ENCODE measurements around the gene INPP5D.
"Not testable (repeated sequence)": the region's sequence is repeated elsewhere in the genome, so short reads cannot be mapped to it uniquely, and the experiment has no call there.

Gene INPP5D

GRCh38 chr2:233093721-233094120 is 33.6 kb downstream of the INPP5D start:
- DNase-seq (ENCODE audit: low read depth): no peak

DNA sequence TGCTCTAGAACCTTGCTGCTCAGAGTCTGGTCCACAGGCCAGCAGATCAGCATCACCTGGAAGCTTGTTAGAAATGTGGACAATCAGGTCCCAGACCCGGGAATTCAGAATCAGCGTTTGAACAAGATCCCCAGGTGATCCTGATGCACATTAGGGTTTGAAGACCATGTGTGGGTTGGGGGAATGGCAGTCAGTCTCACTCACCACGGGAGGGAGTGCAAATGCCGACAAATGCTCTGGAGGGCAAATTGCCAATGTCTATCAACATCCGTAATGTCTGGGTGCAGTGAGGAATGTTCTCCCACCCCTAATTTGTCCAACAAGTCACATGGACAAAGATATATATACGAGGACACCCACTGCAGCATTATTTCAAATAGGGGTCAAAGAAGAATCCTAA is 34.5 kb downstream of the INPP5D start:
- DNase-seq (ENCODE audit: low read depth): no peak

DNA sequence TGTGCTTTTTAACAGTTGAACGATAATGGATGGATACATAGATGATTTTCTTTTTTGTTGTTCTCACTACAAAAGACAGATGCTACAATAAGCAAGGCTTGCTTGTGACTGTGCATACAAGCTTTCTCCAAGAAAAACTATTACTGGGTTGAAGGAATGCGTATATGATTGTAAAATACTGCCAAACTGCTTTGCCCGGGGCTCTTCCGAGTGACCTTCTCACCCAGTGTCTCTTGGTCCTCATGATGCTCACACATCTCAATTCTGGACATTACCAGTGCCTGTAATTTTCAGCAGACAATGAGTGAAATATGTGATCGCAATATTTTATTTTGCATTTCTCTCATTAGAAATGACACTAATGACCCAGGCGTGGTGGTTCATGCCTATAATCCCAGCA is 35.9 kb downstream of the INPP5D start:
- DNase-seq (ENCODE audit: low read depth): no peak

GRCh38 chr2:233098618-233099017 is 38.5 kb downstream of the INPP5D start:
- DNase-seq (ENCODE audit: low read depth): peak; percentile 11

DNA sequence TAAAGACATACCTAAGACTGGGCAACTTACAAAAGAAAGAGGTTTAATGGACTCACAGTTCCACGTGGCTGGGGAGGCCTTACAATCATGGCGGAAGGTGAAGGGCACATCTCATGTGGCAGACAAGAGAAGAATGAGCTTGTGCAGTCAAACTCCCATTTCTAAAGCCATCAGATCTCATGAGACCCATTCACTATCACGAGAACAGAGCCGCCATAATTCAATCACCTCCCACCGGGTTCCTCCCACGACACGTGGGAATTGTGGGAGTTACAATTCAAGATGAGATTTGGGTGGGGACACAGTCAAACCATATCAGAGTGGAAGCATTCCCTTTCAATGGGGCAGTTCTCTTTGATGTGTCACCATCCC is 39.7 kb downstream of the INPP5D start:
- DNase-seq (ENCODE audit: low read depth): not testable (repeated sequence)

DNA sequence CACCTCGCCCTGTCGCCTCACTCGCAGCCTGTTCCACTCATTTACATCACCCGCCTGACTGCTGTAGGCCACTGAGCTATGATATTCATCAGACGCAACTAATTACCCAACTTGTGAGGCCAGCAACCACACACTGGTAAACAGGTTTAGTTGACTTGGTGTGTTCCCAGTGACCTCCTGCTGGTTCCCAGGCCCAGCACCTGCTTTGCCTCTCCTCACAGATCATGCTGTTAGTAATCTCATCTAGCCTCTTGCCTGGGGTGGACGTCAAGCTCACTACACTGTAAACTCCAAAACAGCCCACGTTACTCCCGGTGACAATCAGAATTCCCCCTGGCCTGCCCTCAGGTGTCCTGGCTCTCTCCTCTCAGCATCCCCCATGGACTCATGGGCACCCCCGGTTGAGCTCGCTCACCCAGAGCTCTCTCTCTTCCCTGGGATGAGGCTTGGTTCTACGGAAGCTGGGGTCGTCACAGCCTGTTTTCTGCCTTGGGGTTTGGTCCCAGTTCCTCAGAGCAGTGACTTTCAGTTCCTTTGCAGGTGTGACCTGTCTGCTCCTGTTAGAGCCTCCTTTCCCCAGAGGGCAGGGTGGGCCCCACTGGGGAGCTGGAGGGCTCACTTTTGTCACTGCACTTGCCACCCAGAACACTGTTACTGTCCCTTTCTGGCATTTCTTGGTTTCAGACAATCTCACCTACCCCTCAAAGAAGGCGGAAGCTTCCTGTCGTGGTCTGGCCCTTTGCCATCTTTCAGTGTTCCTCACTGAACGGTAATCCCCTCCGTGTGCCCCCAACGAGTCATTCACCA is 40.3 kb downstream of the INPP5D start:
- DNase-seq (ENCODE audit: low read depth): no peak

- no peak for DNase-seq (ENCODE audit: low read depth)
These were observed 41.0 kb downstream of the INPP5D start for GRCh38 chr2:233101141-233101540.

DNA sequence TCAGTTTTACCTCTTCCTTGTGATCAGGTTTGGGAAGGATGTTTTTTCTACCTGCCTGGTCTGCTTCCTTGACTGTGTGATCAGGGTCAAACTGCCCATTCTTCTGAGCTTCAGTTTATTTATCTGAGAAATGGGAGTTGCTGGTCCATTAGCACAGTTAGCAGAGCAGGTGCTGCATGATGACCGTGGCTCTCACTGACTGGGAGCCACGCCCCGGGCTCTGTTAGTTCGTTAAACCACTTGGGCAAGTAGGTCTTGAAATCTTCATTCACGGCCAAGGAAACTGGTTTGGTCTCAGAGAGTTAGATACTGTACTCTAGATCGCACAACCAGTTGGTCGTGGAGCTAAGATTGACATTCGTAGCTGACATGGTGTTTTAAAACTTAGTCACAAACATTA is 41.7 kb downstream of the INPP5D start:
- no peak for DNase-seq (ENCODE audit: low read depth)

DNA sequence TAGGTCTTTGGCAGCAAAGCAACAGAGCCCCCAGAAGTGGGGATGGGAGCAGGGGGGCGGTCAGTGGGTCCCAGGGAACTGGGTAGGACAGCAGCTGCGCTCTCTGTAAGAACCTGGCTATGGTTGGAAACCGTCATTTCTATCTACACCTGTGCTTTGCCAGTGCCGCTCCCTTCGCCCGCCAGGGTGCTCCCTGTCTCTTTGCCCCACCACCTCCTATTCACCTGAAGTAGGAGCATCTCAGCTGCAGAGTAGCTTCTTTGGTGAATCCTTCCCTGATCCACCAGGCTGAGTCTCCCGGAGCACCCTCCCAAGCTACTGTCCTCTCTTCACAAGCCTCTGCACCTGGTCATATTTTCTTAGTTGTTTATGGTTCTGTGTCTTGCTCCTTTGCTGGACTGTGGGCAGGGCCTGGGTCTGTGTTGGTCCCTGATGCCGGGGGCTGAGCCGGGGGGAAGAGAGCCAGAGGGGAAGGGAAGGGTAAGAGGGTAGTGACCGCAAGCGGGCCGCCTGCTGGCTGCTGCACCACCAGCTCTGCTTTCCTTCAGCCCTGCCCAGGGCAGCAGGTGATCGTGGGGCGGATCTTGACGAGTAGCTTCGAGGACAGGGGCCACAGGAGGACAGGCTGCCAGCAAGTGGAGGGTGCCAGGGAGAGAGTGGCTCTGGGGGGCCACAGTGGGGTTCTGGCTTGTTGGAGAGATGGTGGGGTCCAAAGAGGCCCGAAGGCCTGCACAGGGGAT is 45.2 kb downstream of the INPP5D start:
- no peak for DNase-seq (ENCODE audit: low read depth)

DNA sequence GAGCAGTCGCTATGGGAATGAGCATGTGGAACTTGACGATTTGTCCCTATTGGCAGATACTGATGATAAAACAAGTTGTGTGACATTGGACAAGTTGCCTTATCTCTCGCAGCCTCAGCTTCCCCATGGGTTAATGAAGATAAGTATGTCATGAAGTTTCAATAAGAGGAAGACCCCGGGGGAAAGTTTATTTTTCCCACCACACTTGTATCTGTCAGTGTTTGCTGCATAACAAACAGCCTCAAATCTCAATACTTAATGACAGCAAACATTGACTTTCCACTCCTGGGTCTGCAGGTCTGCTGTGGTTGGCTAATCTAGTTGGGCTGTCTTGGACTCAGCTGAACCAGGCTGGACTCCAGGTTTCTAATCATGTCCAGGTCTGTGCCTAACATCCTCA is 45.8 kb downstream of the INPP5D start:
- DNase-seq (ENCODE audit: low read depth): no peak

DNA sequence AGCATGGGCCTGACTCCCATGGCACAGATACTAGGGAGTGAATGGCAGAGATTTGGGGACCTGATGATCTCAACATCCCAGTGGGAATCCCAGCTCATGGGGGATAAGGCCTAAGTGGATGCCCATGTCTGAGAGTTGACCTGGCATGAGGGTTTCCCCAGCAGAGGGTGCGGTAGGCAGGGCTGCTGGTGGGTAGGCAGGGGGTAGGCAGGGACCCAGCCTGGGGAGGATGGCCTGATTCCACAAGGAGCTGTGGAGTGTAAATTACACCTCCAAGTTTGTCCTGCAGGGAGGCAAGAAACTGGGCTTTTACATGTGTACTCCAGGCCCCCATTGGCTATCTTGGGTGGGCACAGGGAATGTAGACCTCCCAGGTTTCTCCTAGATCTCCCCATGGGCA is 46.9 kb downstream of the INPP5D start:
- no peak for DNase-seq (ENCODE audit: low read depth)

DNA sequence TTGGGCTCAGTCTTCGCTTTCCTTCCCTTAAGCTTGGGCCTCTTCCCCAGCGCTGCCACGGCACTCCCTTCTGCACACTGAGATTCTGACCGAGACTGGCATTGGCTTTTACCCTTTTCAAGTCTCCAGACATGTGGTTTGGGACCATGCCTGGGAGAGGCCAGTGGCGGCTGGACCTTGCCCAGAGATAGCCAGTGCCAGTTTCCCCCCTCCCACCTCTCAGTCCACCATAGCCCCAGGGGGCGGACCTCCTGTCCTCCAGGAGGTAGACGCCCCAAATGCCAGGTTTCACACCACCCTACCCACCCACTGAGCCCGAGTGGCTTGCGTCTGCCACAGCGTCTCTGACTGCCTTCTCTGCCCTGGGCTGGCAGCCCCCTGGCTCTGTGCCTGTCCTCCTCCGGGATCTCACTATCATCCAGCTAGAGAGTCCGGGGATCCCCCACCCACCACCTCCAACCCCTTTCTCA is 47.7 kb downstream of the INPP5D start:
- DNase-seq (ENCODE audit: low read depth): no peak

- DNase-seq (ENCODE audit: low read depth): no peak
These were observed 48.7 kb downstream of the INPP5D start for GRCh38 chr2:233108611-233109490.

DNA sequence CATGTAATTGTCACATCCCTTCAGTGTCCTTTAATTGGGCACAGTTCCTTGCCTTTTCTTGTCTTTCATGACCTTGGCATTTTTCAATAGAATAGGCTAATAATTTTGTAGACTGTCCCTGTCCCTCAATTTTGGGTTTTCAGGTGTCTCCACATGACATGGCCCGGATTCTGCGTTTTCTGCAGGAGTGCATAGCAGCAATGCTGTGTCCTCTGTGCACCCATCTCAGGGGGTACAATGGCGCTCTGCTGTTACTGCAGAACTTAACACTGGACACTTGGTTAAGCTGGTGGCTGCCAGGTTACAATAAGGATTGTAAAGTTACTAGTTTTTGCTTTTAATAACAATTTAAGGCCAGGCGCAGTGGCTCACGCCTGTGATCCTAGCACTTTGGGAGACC is 51.3 kb downstream of the INPP5D start:
- no peak for DNase-seq (ENCODE audit: low read depth)

- DNase-seq (ENCODE audit: low read depth): no peak
These were observed 52.2 kb downstream of the INPP5D start for GRCh38 chr2:233112329-233112728.

- no peak for DNase-seq (ENCODE audit: low read depth)
These were observed 52.8 kb downstream of the INPP5D start for GRCh38 chr2:233112776-233113452.

DNA sequence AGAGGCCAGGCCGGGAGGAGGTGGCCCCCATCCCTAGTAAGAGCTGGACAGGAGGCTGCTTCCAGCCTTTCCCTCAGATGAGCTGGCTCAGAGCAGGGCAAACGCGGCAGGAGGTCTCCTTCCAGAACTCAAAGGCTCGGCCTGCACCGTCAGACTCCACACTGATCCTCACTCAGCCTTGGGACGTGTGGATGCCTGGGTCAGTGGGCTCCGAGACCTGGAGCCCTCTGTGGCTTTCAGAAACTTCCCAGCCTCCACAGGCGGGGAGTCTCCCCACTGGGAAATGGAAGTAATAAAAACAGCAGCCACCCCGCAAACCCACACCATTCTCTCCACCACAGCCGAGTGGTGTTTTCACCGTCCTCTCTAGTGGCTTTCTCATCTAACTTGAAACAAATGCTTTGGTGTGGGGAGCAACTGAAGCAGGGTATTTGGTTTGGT is 54.3 kb downstream of the INPP5D start:
- no peak for DNase-seq (ENCODE audit: low read depth)

DNA sequence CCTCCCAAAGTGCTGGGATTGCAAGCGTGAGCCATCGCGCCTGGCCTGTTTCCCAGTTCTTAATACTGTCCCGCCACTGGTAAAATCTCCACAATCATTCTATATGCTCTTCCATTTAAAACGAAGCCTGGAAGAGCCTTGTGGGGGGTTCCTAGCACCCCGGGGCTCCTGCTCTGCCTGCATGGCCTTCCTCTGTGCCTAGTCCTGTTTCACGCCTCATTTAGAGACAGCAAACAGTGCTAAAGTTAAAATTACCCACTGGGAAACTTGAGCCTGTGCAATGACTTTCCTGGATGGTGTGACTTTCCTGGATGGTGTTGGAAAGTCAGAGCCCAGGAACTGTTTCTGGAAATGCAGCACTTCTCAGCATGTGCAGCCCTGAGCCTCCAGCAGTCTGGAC is 55.0 kb downstream of the INPP5D start:
- no peak for DNase-seq (ENCODE audit: low read depth)

- no peak for DNase-seq (ENCODE audit: low read depth)
These were observed 55.6 kb downstream of the INPP5D start for GRCh38 chr2:233115741-233116140.

DNA sequence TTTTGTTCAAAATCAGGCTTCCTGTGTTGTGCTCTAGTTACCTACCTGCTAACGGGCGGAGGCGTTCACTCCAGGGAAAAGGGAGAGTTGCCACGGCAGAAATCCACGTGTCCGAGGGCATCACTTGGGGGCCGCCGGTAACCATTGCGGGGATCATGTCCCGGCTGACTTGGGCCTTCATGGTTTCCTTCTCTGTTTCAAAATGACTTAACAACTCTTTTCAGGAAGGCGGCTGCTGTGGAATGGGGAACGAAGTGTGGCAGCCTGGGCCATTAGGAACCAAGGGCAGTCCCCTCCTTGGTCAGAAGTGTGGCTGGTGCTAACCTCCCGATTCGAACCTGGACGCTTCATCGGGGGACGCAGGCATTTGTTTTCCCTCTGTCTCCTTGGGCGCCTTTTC is 56.8 kb downstream of the INPP5D start:
- DNase-seq (ENCODE audit: low read depth): no peak

DNA sequence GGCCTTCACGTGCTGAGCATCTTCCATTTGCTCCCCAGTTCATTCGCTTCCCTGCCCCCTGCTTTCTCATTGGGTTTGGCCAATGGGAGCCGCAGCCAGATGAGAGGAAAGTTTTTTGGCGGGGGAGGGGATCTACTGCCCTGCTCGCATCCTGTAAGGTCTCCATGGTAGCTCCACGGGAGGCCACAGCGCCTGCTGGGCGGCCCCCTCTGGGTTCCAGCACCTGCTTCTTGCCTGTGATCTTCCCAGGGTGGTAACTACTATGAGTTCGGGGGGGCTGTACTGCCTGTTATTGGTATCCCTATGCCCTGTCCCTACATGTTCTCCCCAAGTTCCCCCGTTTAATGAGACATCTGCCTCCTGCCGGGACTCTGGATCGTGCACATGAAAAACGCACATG is 57.2 kb downstream of the INPP5D start:
- DNase-seq (ENCODE audit: low read depth): no peak

Measured in ELR (cell line).